AG09319 (cell line): Measurements from ENCODE around the gene WFDC12.
"Not testable (repeated sequence)": the region's sequence is repeated elsewhere in the genome, so short reads cannot be mapped to it uniquely, and the experiment has no call there.

Experiments used
- DNase-seq: peaks from one replicate; pipeline ENCODE4 v3.0.0-alpha.2; 2010; ENCODE audit warnings: low read depth; ENCODE audit errors: extremely low read depth
- CTCF ChIP-seq: IDR thresholded peaks from 2 replicates; pipeline ENCODE4 v1.5.1; 2011; ENCODE audit warnings: low read depth, mild to moderate bottlenecking, inconsistent platforms, low read length, moderate library complexity

The WFDC12 gene

GRCh38 chr20:45153752-45154151 lies 29.5 kb upstream of the WFDC12 start:
- TF ChIP-seq CTCF: no peak
- DNase-seq: no peak

- DNase-seq: no peak
- TF ChIP-seq CTCF: no peak
Measured at GRCh38 chr20:45153147-45153546, 28.9 kb upstream of the WFDC12 start.

- no peak for TF ChIP-seq CTCF
Measured at GRCh38 chr20:45152405-45152804, 28.1 kb upstream of the WFDC12 start.

GRCh38 chr20:45149062-45149461 lies 24.8 kb upstream of the WFDC12 start:
- no peak for DNase-seq
- no peak for TF ChIP-seq CTCF

More at GRCh38 chr20:45152405-45152804, 28.1 kb upstream of the WFDC12 start:
- no peak for DNase-seq

- no peak for DNase-seq
- TF ChIP-seq CTCF: no peak
Measured at GRCh38 chr20:45140836-45141235, 16.6 kb upstream of the WFDC12 start.

- DNase-seq: not testable (repeated sequence)
Measured at GRCh38 chr20:45139733-45140375, 15.6 kb upstream of the WFDC12 start.

- DNase-seq: no peak
- peak; percentile 49 for TF ChIP-seq CTCF
Measured at GRCh38 chr20:45138561-45139300, 14.5 kb upstream of the WFDC12 start.
